Immature natural killer cell (primary cell): ENCODE data around the gene FBL. TPM values are rescaled to one million over a fixed set of nuclear protein-coding genes. Genes with fewer than 3 reads are reported as not detected.

Experiments
- DNase-seq, 3 donors: peaks; one replicate each; pipeline ENCODE4 v3.0.0; 2022; ENCODE audit warnings: mixed read lengths in 1 of 3
- H3K27ac Mint-ChIP-seq, 6 donors: one replicate each; pipeline ENCODE4 v1.8.0; 2020; ENCODE audit warnings: mixed read lengths in 6 of 6, mild to moderate bottlenecking in 5 of 6, inconsistent platforms in 4 of 6, moderate library complexity in 3 of 6
- H3K27me3 Mint-ChIP-seq, 3 donors: one replicate each; pipeline ENCODE4 v1.8.0; 2020 to 2021; ENCODE audit warnings: low read depth in 3 of 3, mild to moderate bottlenecking in 3 of 3, mixed read lengths in 3 of 3, moderate library complexity in 3 of 3, inconsistent platforms in 1 of 3
- H3K36me3 Mint-ChIP-seq, 3 donors: one replicate each; pipeline ENCODE4 v1.8.0; 2020; ENCODE audit warnings: mixed read lengths in 3 of 3, inconsistent platforms in 2 of 3, mild to moderate bottlenecking in 2 of 3
- H3K4me1 Mint-ChIP-seq, 2 donors: one replicate each; pipeline ENCODE4 v1.8.0; 2020; ENCODE audit warnings: inconsistent platforms in 2 of 2, mild to moderate bottlenecking in 2 of 2, mixed read lengths in 2 of 2, moderate library complexity in 1 of 2
- H3K4me3 Mint-ChIP-seq, 5 donors: one replicate each; pipeline ENCODE4 v1.8.0; 2020; ENCODE audit warnings: mild to moderate bottlenecking in 5 of 5, mixed read lengths in 5 of 5, inconsistent platforms in 3 of 5, moderate library complexity in 3 of 5
- H3K9me3 Mint-ChIP-seq, 6 donors: one replicate each; pipeline ENCODE4 v1.8.0; 2020; ENCODE audit warnings: mild to moderate bottlenecking in 6 of 6, mixed read lengths in 6 of 6, inconsistent platforms in 4 of 6, moderate library complexity in 3 of 6
- polyA plus RNA-seq, 3 donors: library from polyadenylated mRNA; unstranded; fragments of 300-500 nt; fragmentation: Illumina TruSeq; gene quantifications; one replicate each; pipeline ENCODE4 v1.2.3, GENCODE V29; 2021

Gene FBL
- polyA plus RNA-seq, 3 donors from 2014 or later, result 127 to 166 (median 143) TPM

DNA sequence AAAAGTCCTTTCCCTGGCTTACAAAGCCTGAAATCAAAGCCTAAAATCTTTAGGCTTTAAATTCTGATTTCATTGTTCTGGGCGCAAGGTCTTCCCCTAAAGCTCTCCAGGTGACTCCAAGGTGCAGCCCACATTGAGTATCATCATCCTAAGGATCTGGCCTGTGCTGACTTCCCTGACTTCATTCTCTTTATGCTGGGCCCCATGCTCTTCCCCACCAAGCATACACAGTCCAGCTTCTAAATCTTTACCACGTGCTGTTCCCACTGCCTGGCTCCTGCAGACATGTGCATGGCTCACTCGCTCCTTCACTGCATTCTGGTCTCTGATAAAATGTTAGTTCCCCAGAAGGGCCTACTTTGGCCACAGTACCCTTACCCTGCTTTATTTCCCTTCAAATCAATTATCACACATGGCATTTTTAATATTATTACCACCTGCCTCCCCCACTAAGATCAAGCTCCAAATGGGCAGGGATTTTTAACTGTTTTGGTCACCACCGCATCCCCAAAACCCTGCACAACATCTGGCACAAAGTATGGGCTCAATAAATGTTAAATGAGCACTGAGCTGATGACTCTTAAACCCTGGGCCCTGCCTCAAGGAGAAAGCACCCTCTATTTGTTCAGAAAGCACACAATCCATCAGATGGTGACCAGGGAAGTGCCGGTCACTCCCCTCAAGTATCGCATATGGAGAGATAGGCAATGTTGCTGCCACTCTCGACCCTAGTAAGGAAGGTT, 3.3 kb downstream of the FBL start:
- Mint-ChIP-seq H3K27me3 (peaks cover 2 to 5% (median 4%) of the 10 kb centered on the region in 3 donors), H3K36me3 (peaks cover 1 to 11% (median 3%) of the 10 kb centered on the region in 3 donors), H3K4me3 (peak overlapping the region in 2 of 5 donors; percentile 58 to 82), H3K9me3 (no peaks in the 10 kb centered on the region), H3K4me1 (peaks cover 50 to 52% of the 10 kb centered on the region in 2 donors), H3K27ac (peak overlapping the region; percentile 24 to 83 (median 74))
- DNase-seq, result no peak

DNA sequence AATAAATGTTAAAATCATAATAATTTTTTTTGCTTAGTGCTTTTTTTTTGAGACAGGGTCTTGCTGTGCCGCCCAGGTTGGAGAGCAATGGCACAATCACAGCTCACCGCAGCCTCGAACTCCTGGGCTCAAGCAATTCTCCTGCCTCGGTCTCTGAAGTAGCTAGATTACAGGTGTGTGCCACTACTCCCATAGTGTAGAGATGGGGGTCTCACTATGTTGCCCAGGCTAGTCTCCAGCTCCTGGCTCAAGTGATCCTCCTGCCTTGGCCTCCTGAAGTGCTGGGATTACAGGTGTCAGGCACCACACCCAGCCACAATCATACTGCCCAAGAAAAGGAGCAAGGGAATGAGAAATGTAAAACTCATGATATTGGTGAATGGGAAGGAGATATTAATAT, 5.1 kb downstream of the FBL start:
- peaks cover 10 to 29% (median 12%) of the 10 kb centered on the region in 3 donors for H3K36me3 Mint-ChIP-seq
- peak overlapping the region in 1 of 6 donors; percentile 51 for H3K27ac Mint-ChIP-seq
- H3K4me3 Mint-ChIP-seq, result no peak overlapping the region
- no peak for DNase-seq
- H3K9me3 Mint-ChIP-seq, result no peaks in the 10 kb centered on the region
- H3K4me1 Mint-ChIP-seq, result peaks cover 41 to 43% of the 10 kb centered on the region in 2 donors
- peaks cover 2 to 3% (median 2%) of the 10 kb centered on the region in 3 donors for H3K27me3 Mint-ChIP-seq

DNA sequence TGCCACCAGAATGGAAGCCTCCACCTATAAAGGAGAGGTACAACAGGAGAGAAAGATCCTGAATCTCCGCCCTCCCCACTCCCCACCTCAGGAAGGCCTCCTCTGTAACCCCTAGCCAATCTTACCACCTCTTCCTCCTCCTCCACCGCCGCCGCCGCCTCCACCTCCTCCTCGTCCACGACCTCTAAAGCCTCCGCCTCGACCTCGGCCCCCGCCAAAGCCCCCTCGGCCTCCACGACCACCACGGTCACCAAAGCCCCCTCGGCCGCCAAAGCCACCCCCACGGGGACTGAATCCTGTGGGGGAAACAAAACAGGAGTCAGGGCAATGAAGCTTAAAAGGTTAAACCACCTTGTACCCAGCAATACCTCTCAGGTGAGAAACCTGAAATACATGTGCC, 5.7 kb downstream of the FBL start:
- H3K4me3 Mint-ChIP-seq, result no peak overlapping the region
- no peaks in the 10 kb centered on the region for H3K9me3 Mint-ChIP-seq
- no peak for DNase-seq
- H3K27ac Mint-ChIP-seq, result peak overlapping the region in 1 of 6 donors; percentile 42
- peaks cover 0 to 3% (median 0%) of the 10 kb centered on the region in 3 donors for H3K27me3 Mint-ChIP-seq
- peaks cover 10 to 29% (median 12%) of the 10 kb centered on the region in 3 donors for H3K36me3 Mint-ChIP-seq
- peaks cover 35 to 38% of the 10 kb centered on the region in 2 donors for H3K4me1 Mint-ChIP-seq

- Mint-ChIP-seq H3K4me3 (no peak overlapping the region), H3K9me3 (no peaks in the 10 kb centered on the region)
Measured at GRCh38 chr19:39839678-39840327, 6.4 kb downstream of the FBL start.

GRCh38 chr19:39838569-39838968, 7.6 kb downstream of the FBL start:
- peaks cover 13 to 32% (median 15%) of the 10 kb centered on the region in 3 donors for H3K36me3 Mint-ChIP-seq
- H3K27me3 Mint-ChIP-seq, result peaks cover 4 to 8% (median 6%) of the 10 kb centered on the region in 3 donors
- H3K4me3 Mint-ChIP-seq, result no peak overlapping the region
- DNase-seq, result no peak
- H3K9me3 Mint-ChIP-seq, result no peaks in the 10 kb centered on the region
- H3K4me1 Mint-ChIP-seq, result peaks cover 24 to 28% of the 10 kb centered on the region in 2 donors
- no peak overlapping the region for H3K27ac Mint-ChIP-seq

More at GRCh38 chr19:39839678-39840327, 6.4 kb downstream of the FBL start:
- peaks cover 10 to 29% (median 12%) of the 10 kb centered on the region in 3 donors for H3K36me3 Mint-ChIP-seq
- peaks cover 0 to 3% (median 0%) of the 10 kb centered on the region in 3 donors for H3K27me3 Mint-ChIP-seq
- H3K27ac Mint-ChIP-seq, result peak overlapping the region in 1 of 6 donors; percentile 13
- peaks cover 28 to 32% of the 10 kb centered on the region in 2 donors for H3K4me1 Mint-ChIP-seq
- DNase-seq, result no peak

- H3K9me3 Mint-ChIP-seq, result no peaks in the 10 kb centered on the region
- DNase-seq, result no peak
- H3K4me1 Mint-ChIP-seq, result peaks cover 22 to 25% of the 10 kb centered on the region in 2 donors
- H3K36me3 Mint-ChIP-seq, result peaks cover 13 to 32% (median 15%) of the 10 kb centered on the region in 3 donors
- no peak overlapping the region for H3K4me3 Mint-ChIP-seq
- H3K27ac Mint-ChIP-seq, result peak overlapping the region in 1 of 6 donors; percentile 17
- peaks cover 4 to 9% (median 7%) of the 10 kb centered on the region in 3 donors for H3K27me3 Mint-ChIP-seq
Measured at GRCh38 chr19:39837978-39838377, 8.2 kb downstream of the FBL start.

GRCh38 chr19:39834287-39834841, 11.8 kb downstream of the FBL start:
- Mint-ChIP-seq H3K9me3 (no peaks in the 10 kb centered on the region), H3K27me3 (peaks cover 4 to 8% (median 7%) of the 10 kb centered on the region in 3 donors), H3K4me1 (peaks cover 40 to 44% of the 10 kb centered on the region in 2 donors), H3K36me3 (peaks cover 19 to 38% (median 22%) of the 10 kb centered on the region in 3 donors), H3K27ac (peak overlapping the region; percentile 79 to 94 (median 92)), H3K4me3 (peak overlapping the region; percentile 72 to 91 (median 80))
- no peak for DNase-seq

GRCh38 chr19:39833464-39834286, 12.5 kb downstream of the FBL start, which contains the start of gene DYRK1B:
TSS of gene DYRK1B (minus strand) at chr19:39834162. CDS start at chr19:39831867, 2,295 bp downstream.
- DNase-seq, result peak; percentile 97 to 98 (median 98)
- Mint-ChIP-seq H3K4me1 (peaks cover 47 to 51% of the 10 kb centered on the region in 2 donors), H3K27me3 (peaks cover 4 to 9% (median 8%) of the 10 kb centered on the region in 3 donors), H3K4me3 (peak within 1 kb of the TSS; percentile 81 to 91 (median 84)), H3K9me3 (no peaks in the 10 kb centered on the region), H3K36me3 (peaks cover 20 to 38% (median 22%) of the 10 kb centered on the region in 3 donors), H3K27ac (peak within 1 kb of the TSS; percentile 81 to 94 (median 92))

DNA sequence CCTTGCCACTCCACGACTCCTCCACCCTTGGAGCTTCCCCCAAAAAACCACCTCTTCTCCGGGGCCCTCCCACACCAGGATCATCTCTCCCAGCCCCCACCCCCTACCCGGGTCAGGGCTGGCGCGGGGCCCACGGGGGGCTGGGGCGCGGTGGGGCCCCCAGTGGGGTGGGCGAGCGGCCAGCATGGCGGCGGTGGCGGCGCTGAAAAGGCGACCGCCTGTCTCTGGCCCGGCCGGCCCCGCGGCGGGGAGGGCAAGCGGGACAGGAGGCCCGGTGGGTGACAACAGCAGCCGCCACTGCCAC, 13.1 kb downstream of the FBL start:
- Mint-ChIP-seq H3K4me3 (peak overlapping the region; percentile 81 to 91 (median 84)), H3K27ac (peak overlapping the region; percentile 81 to 94 (median 92)), H3K36me3 (peaks cover 19 to 41% (median 25%) of the 10 kb centered on the region in 3 donors), H3K4me1 (peaks cover 52 to 57% of the 10 kb centered on the region in 2 donors), H3K9me3 (no peaks in the 10 kb centered on the region), H3K27me3 (peaks cover 5 to 13% (median 9%) of the 10 kb centered on the region in 3 donors)
- DNase-seq, result no peak

- H3K4me3 Mint-ChIP-seq, result peak overlapping the region; percentile 81 to 86 (median 81)
- H3K27ac Mint-ChIP-seq, result peak overlapping the region; percentile 81 to 94 (median 90)
- peaks cover 58 to 63% of the 10 kb centered on the region in 2 donors for H3K4me1 Mint-ChIP-seq
- no peaks in the 10 kb centered on the region for H3K9me3 Mint-ChIP-seq
- H3K27me3 Mint-ChIP-seq, result peaks cover 5 to 13% (median 10%) of the 10 kb centered on the region in 3 donors
- peaks cover 19 to 36% (median 21%) of the 10 kb centered on the region in 3 donors for H3K36me3 Mint-ChIP-seq
- DNase-seq, result no peak
Measured at GRCh38 chr19:39832341-39833083, 13.7 kb downstream of the FBL start.

- Mint-ChIP-seq H3K4me3 (peak overlapping the region; percentile 81 to 86 (median 81)), H3K27me3 (peaks cover 5 to 13% (median 10%) of the 10 kb centered on the region in 3 donors), H3K9me3 (no peaks in the 10 kb centered on the region), H3K36me3 (peaks cover 15 to 28% (median 16%) of the 10 kb centered on the region in 3 donors), H3K27ac (peak overlapping the region in 5 of 6 donors; percentile 86 to 94 (median 91)), H3K4me1 (peaks cover 62 to 65% of the 10 kb centered on the region in 2 donors)
- DNase-seq, result no peak
Measured at GRCh38 chr19:39831679-39832078, 14.5 kb downstream of the FBL start.

DNA sequence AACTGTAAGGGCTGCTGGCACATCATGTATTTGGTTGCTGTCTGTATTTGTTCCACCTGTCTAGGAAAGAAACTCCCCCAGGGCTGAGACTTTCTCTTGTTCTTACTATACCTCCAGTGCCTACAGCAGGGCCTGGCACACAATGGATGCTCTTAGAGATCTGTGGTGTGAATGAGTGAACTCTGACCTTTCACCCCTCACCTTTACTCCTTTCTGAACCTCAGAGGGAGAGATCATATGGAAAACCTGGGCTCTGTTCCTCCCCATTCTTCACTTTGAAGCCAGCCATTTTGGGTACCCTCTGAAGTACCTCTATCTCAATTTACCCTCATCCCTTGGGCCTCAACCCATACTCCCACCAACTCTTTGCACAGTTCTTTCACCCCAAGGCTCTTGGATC, 15.3 kb downstream of the FBL start:
- Mint-ChIP-seq H3K4me3 (peak overlapping the region in 4 of 5 donors; percentile 2 to 58 (median 26)), H3K4me1 (peaks cover 65% of the 10 kb centered on the region in 2 donors), H3K9me3 (no peaks in the 10 kb centered on the region), H3K27ac (peak overlapping the region; percentile 67 to 95 (median 81)), H3K27me3 (peaks cover 5 to 13% (median 10%) of the 10 kb centered on the region in 3 donors), H3K36me3 (peaks cover 10 to 22% (median 16%) of the 10 kb centered on the region in 3 donors)
- DNase-seq, result no peak
